IMR-90 (cell line): ENCODE results near the gene ALS2.

Experiments
- CHD1 ChIP-seq: IDR thresholded peaks from 2 replicates; pipeline ENCODE4 v1.6.1; 2012; ENCODE audit warnings: low read depth, low read length, improper control_type of control experiment
- CTCF ChIP-seq: conservative IDR thresholded peaks from 2 replicates; pipeline ENCODE4 v1.5.1; 2012; ENCODE audit warnings: mild to moderate bottlenecking, low read depth, low read length, improper control_type of control experiment
- POLR2A ChIP-seq: IDR thresholded peaks from 2 replicates; pipeline ENCODE4 v1.6.1; 2012; ENCODE audit warnings: mild to moderate bottlenecking, low read depth, low read length
- RCOR1 ChIP-seq: IDR thresholded peaks from 2 replicates; pipeline ENCODE4 v1.6.1; 2012; ENCODE audit warnings: mild to moderate bottlenecking, low read length, improper control_type of control experiment; ENCODE audit not compliant: insufficient replicate concordance
- SMC3 ChIP-seq: fragments of 150-350 bp; IDR thresholded peaks from 2 replicates; pipeline ENCODE4 v1.6.1; 2016; ENCODE audit warnings: low read depth, mild to moderate bottlenecking, antibody characterized with exemption, low read length, moderate library complexity

- TF ChIP-seq CTCF (no peak), SMC3 (no peak), POLR2A (no peak), CHD1 (no peak), RCOR1 (no peak)
Observed at GRCh38 chr2:201775326-201775725, 5.4 kb downstream of the ALS2 start.
